C4-2B (cell line): ENCODE measurements around the gene TTLL5.

Source experiments
- CTCF ChIP-seq: fragments of 450-650 bp; conservative IDR thresholded peaks from 2 replicates; pipeline ENCODE4 v1.5.1; 2017; ENCODE audit warnings: mild to moderate bottlenecking
- ZFX ChIP-seq: fragments of 450-650 bp; IDR thresholded peaks from 2 replicates; pipeline ENCODE4 v1.6.1; 2017

GRCh38 chr14:75725481-75725880, 64.4 kb downstream of the TTLL5 start:
- TF ChIP-seq CTCF: no peak
- no peak for TF ChIP-seq ZFX
